WERI-Rb-1 (cell line): ENCODE results near the gene SPESP1.
A peak's percentile ranks its signal among the peaks of the same experiment; 100 is the strongest.

Source experiments
- DNase-seq: peaks from one replicate; pipeline ENCODE4 v3.0.0-alpha.2; 2020
- H3K27ac ChIP-seq: fragments of 250-450 bp; sonication (Bioruptor Pico); 2 replicates; pipeline ENCODE4 v1.5.1; 2020; ENCODE audit warnings: mild to moderate bottlenecking, moderate library complexity
- H3K27me3 ChIP-seq: fragments of 250-450 bp; sonication (Bioruptor Pico); 2 replicates; pipeline ENCODE4 v1.5.1; 2021; ENCODE audit warnings: mild to moderate bottlenecking, low read depth, moderate library complexity; ENCODE audit not compliant: insufficient read depth, severe bottlenecking
- H3K36me3 ChIP-seq: fragments of 250-450 bp; sonication (Bioruptor Pico); 2 replicates; pipeline ENCODE4 v1.5.1; 2020; ENCODE audit warnings: mild to moderate bottlenecking, moderate library complexity
- H3K4me3 ChIP-seq: 2 replicates; pipeline ENCODE4 v1.5.1; 2011; ENCODE audit warnings: low read depth, mild to moderate bottlenecking, control low read depth, low read length
- H3K9me3 ChIP-seq: fragments of 250-450 bp; sonication (Bioruptor Pico); 2 replicates; pipeline ENCODE4 v1.5.1; 2021; ENCODE audit warnings: mild to moderate bottlenecking, moderate library complexity; ENCODE audit not compliant: severe bottlenecking
- CTCF ChIP-seq: IDR thresholded peaks from 2 replicates; pipeline ENCODE4 v1.5.1; 2011; ENCODE audit warnings: low read depth, mild to moderate bottlenecking, control low read depth, inconsistent platforms, low read length

The SPESP1 gene

DNA sequence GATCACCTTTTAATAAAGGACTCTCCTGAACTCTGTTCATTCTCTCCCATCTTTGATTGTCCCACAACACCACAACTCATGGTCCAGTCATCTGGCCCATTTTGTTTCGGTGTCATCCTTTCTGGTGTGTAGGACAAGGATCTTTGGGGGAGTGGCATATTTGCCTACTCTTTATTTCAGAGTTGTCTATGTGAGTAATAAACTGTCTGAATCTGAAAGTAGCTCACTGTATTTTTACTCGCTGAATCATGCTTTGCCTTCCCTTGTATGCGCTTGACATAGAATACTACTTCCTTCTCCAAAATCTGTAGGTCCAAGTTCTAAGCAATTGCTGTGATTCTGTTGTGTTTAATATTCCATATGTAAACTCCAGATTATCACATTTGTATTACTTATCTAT, 54.3 kb downstream of the SPESP1 start:
- Histone ChIP-seq H3K27ac (no peak overlapping the region), H3K36me3 (no peaks in the 10 kb centered on the region), H3K27me3 (no peaks in the 10 kb centered on the region), H3K9me3 (peaks cover 8% of the 10 kb centered on the region), H3K4me3 (no peak overlapping the region)
- DNase-seq = no peak
- no peak for TF ChIP-seq CTCF

GRCh38 chr15:68985361-68985891, 55.1 kb downstream of the SPESP1 start:
- Histone ChIP-seq H3K36me3 (no peaks in the 10 kb centered on the region), H3K9me3 (peaks cover 8% of the 10 kb centered on the region)

DNA sequence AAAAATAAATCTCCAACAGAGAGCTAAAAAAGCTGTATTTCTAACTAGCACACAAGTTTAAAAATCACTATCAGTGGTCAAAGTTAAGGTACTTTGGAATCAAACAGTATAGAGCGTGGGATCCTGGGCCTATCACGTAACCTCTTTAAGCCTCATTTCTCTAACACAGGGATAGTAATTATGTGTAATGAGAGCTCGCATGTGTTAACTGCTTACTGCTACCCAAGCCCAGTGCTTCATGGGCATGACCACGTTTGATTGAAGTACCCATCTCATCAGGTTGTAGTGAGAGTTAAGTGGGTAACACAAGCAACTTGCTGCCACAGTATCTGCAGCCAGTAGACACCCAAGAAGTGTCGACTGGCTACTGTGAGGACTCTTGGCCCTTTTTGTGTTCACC, 56.0 kb downstream of the SPESP1 start:
- no peak overlapping the region for H3K4me3 ChIP-seq
- H3K9me3 ChIP-seq = peaks cover 8% of the 10 kb centered on the region
- DNase-seq = no peak
- H3K27ac ChIP-seq = no peak overlapping the region; the same call in 1 of the 2 replicates
- TF ChIP-seq CTCF = no peak
- no peaks in the 10 kb centered on the region for H3K27me3 ChIP-seq
- no peaks in the 10 kb centered on the region for H3K36me3 ChIP-seq

More at GRCh38 chr15:68985361-68985891, 55.1 kb downstream of the SPESP1 start:
- H3K27me3 ChIP-seq = no peaks in the 10 kb centered on the region
- DNase-seq = no peak
- no peak overlapping the region for H3K27ac ChIP-seq
- no peak for TF ChIP-seq CTCF
- H3K4me3 ChIP-seq = no peak overlapping the region

- H3K4me3 ChIP-seq = no peak overlapping the region
- H3K9me3 ChIP-seq = peaks cover 6% of the 10 kb centered on the region
- no peak for DNase-seq
- no peaks in the 10 kb centered on the region for H3K27me3 ChIP-seq
- TF ChIP-seq CTCF = no peak
- H3K36me3 ChIP-seq = no peaks in the 10 kb centered on the region
- no peak overlapping the region; the same call in 1 of the 2 replicates for H3K27ac ChIP-seq
Measured at GRCh38 chr15:68987120-68987519, 56.8 kb downstream of the SPESP1 start.

- H3K27me3 ChIP-seq = no peaks in the 10 kb centered on the region
- peaks cover 2% of the 10 kb centered on the region for H3K9me3 ChIP-seq
- no peak for TF ChIP-seq CTCF
- H3K27ac ChIP-seq = peak overlapping the region; percentile 35
- no peak overlapping the region for H3K4me3 ChIP-seq
- no peak for DNase-seq
- H3K36me3 ChIP-seq = no peaks in the 10 kb centered on the region
Measured at GRCh38 chr15:68987676-68988075, 57.4 kb downstream of the SPESP1 start.
